Bronchial epithelial cell (primary cell): ENCODE results near the gene PTPN3. TPM values are rescaled to one million over a fixed set of nuclear protein-coding genes. Genes with fewer than 3 reads are reported as not detected.
A peak's percentile ranks its signal among the peaks of the same experiment; 100 is the strongest.

Source experiments
- DNase-seq: peaks from one replicate; pipeline ENCODE4 v3.0.0-alpha.2; 2010; ENCODE audit warnings: low read depth
- FAIRE-seq: peaks from 2 replicates; lab custom pipeline; 2011; peaks lifted over from hg19 to GRCh38; lab: Jason Lieb, UNC
- H3K27me3 ChIP-seq: 2 replicates; pipeline ENCODE4 v1.5.1; 2011; ENCODE audit warnings: low read length; ENCODE audit not compliant: control insufficient read depth, insufficient read depth
- H3K36me3 ChIP-seq: 2 replicates; pipeline ENCODE4 v1.5.1; 2011; ENCODE audit warnings: low read length; ENCODE audit not compliant: control insufficient read depth, insufficient read depth
- H3K4me3 ChIP-seq: 2 replicates; pipeline ENCODE4 v1.5.1; 2011; ENCODE audit warnings: mild to moderate bottlenecking, low read depth, low read length, control low read depth
- total RNA-seq: library from RNA; depleted of rRNA; stranded (reverse); fragments of >200 nt; gene quantifications from 2 replicates; pipeline ENCODE4 v1.2.1, GENCODE V29; 2014
- TF ChIP-seq, protein P1 (sequence below): IDR thresholded peaks from 2 replicates; pipeline ENCODE4 v1.5.1; 2011; ENCODE audit warnings: mild to moderate bottlenecking, moderate library complexity, low read length, control low read depth, inconsistent platforms; ENCODE audit not compliant: insufficient read depth, severe bottlenecking

Gene PTPN3
- total RNA-seq, 1 donor from 2014 or later, result 14.2 TPM

DNA sequence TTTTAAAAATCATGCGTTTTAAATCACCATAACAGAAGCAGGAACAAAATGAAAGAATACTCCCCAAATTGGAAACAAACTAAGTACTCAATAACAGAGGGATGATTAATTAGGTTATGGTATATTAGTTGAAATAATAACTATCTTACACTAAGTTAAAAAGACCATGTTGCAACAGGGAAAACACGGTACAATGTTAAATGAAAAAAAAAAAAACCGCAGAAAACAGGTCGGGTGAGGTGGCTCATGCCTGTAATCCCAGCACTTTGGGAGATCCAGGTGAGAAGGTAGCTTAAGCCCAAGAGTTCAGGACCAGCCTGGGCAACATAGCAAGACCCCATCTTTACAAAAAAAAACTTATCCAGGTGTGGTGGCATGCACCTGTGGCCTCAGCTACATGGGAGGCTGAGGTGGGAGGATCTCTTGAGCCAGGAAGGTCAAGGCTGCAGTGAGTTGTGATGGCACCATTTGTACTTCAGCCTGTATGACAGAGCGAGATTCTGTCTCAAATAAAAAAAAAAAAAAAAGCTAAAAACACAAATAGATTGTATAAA, 2.4 kb upstream of the PTPN3 start:
- peak; percentile 61 for DNase-seq
- Histone ChIP-seq H3K4me3 (no peak overlapping the region), H3K27me3 (no peaks in the 10 kb centered on the region), H3K36me3 (no peaks in the 10 kb centered on the region)
- FAIRE-seq, result no peak
- TF ChIP-seq, protein P1, sequence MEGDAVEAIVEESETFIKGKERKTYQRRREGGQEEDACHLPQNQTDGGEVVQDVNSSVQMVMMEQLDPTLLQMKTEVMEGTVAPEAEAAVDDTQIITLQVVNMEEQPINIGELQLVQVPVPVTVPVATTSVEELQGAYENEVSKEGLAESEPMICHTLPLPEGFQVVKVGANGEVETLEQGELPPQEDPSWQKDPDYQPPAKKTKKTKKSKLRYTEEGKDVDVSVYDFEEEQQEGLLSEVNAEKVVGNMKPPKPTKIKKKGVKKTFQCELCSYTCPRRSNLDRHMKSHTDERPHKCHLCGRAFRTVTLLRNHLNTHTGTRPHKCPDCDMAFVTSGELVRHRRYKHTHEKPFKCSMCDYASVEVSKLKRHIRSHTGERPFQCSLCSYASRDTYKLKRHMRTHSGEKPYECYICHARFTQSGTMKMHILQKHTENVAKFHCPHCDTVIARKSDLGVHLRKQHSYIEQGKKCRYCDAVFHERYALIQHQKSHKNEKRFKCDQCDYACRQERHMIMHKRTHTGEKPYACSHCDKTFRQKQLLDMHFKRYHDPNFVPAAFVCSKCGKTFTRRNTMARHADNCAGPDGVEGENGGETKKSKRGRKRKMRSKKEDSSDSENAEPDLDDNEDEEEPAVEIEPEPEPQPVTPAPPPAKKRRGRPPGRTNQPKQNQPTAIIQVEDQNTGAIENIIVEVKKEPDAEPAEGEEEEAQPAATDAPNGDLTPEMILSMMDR, result no peak

DNA sequence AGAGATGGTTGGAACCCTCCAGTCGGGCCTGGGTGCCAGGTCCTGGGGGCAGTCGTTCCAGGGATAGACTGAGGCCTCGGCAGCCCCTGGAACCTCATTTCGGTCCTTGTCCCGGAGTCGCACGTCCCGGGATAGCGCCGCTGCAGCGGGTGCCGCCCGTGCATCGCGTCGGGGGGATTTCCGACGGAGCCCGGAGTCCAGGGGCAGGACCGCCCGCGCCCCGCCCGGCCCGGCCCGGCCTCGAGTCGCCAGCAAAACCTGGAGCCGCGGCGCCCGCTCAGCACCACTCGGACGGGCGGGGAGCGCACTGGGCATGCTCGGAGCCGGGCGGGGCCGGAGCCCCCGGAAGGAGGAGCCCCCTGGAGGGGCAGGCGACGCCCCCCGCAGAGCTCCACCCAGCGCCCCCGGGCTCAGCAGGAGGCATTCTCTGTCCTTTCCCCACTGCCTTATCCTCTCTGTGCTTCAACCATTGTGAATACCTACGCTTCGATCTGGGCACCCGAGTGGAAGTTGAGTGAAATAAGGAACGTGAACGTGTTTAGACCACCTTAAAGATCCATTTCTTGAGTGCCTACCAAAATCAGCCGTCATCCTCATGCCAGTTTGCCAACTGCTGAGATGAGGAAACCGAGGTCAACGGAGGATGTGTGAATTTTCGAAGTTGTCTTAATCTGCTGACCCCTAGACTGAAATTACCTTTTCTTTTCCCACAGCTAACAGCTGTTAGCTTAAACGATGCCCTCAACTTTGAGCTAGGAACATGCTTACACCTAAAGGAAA, 1.7 kb upstream of the PTPN3 start:
- DNase-seq, result peak; percentile 15
- TF ChIP-seq, protein P1, result no peak
- Histone ChIP-seq H3K36me3 (no peaks in the 10 kb centered on the region), H3K4me3 (peak overlapping the region; percentile 34), H3K27me3 (no peaks in the 10 kb centered on the region)
- FAIRE-seq, result no peak

DNA sequence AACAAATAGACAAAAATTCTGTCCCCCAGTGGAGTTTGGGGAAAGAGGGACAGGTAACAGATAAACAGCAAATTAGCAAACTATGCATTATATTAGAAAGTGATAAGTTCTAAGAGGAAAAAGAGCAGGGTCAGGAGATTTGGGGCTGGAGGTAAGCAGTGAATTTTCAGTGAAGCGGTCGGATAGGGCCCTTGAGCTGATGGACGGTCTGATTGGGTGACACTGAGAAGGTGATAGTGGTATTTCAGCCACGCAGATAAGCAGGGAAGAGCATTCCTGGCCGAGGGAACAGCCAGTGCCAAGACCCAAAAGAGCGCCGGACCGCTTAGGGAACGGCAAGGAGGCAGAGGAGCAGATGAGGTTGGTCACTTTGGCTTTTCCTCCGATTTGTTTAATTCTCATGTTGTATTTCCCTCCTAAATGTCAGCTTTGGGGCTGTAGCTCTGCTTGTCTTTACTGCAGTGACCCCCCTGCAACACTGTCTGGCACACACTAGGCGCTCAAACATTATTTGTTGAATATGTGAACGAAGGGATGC, 1.1 kb upstream of the PTPN3 start:
- FAIRE-seq, result no peak
- DNase-seq, result no peak
- Histone ChIP-seq H3K36me3 (no peaks in the 10 kb centered on the region), H3K4me3 (peak overlapping the region; percentile 57), H3K27me3 (no peaks in the 10 kb centered on the region)
- TF ChIP-seq, protein P1, result no peak

DNA sequence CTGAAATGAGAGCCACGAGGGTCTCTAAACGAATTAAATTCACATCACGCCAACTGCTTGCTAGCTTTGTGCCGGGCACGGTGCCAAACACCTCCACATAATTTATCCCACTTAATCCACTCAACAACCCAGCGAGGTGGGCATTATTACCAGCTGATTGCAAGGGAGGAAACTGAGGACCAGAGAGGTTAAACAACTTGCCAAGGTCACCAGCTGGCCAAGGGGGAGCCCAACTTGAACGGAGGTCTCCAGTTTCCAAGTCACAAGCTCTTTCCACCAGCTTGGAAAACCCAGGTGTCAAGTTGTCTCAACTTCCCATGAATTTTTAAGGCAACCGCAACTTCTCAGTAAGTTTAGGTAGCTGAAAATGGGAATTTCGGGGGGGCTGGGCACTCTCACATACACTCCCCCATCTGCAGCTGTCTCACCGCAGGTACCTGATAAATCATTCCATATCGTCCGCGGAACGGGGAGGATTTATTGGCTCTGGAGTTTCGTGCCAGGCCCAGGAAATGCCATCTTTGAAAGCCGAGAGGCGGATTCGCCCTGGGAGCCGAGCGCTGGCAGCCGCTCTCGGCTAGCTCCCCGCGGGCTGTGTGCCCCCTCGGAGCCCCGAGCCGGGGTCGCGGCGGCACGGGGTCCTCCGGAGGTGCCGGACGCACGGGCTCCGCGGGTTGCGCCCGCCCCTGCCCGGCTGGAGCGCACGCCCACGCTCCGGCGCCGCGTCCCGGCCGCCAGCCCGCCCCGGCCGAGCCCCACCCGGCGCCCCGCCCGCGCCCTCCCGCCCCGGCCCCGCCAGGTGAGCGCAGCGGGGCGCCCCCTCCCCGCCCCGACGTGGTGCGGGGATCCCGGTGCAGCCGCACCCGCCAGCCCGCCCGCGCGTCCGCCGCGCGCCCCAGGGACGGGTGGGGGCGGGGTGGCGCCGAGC, 617 bp downstream of the PTPN3 start:
- peaks cover 1% of the 10 kb centered on the region for H3K36me3 ChIP-seq
- peak; percentile 54 for DNase-seq
- TF ChIP-seq, protein P1, result no peak
- peak overlapping the region; percentile 57 for H3K4me3 ChIP-seq
- no peak for FAIRE-seq
- H3K27me3 ChIP-seq, result no peaks in the 10 kb centered on the region

DNA sequence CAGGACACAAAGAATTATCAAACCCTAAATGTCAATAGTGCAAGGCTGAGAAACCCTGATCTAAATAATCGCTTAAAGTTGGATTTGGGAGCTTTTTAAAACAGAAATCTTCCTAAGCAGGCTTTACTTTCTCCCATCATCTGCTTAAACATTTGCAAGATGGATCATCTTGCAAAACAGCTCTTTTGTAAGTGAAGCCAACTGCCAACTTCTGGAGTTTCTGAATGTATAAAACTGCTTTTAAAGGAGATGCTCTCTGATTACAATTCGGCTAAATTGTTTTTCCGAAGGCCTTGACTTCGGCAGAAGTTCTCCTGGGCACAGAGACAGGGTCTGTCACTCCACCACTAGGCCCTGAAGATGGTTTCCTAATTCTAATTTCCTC, 1.3 kb downstream of the PTPN3 start:
- Histone ChIP-seq H3K36me3 (peaks cover 2% of the 10 kb centered on the region), H3K27me3 (no peaks in the 10 kb centered on the region), H3K4me3 (peak overlapping the region; percentile 57)
- FAIRE-seq (no peak), DNase-seq (no peak)
- TF ChIP-seq, protein P1, result no peak
